Upper lobe of left lung (tissue), 6 donors: Measurements from ENCODE around the gene NT5M. TPM values are rescaled to one million over a fixed set of nuclear protein-coding genes. Genes with fewer than 3 reads are reported as not detected.

Experiments
- ATAC-seq, 2 donors: fragments of 200-7000 bp; cut with Tn5 transposase; one replicate each; pipeline ENCODE4 v1.9.1; 2022; ENCODE audit warnings: mild to moderate bottlenecking in 2 of 2, moderate library complexity in 2 of 2; ENCODE audit not compliant: low FRiP score in 2 of 2
- DNase-seq, 2 donors: peaks; one replicate each; pipeline ENCODE4 v3.0.0-alpha.2; 2019 to 2020
- H3K27ac ChIP-seq, 4 donors: fragments of 200-600 bp; sonication (generic); one replicate each; pipeline ENCODE4 v1.5.1; 2016 to 2019
- H3K27me3 ChIP-seq, 4 donors: fragments of 200-600 bp; sonication (generic); one replicate each; pipeline ENCODE4 v1.5.1; 2017 to 2019
- H3K36me3 ChIP-seq, 4 donors: fragments of 200-600 bp; sonication (generic); one replicate each; pipeline ENCODE4 v1.5.1; 2016 to 2019
- H3K4me1 ChIP-seq, 4 donors: fragments of 200-600 bp; sonication (generic); one replicate each; pipeline ENCODE4 v1.5.1; 2018 to 2019
- H3K4me3 ChIP-seq, 4 donors: fragments of 200-600 bp; sonication (generic); one replicate each; pipeline ENCODE4 v1.5.1; 2017 to 2019; ENCODE audit warnings: mild to moderate bottlenecking in 2 of 4, moderate library complexity in 1 of 4
- H3K9me3 ChIP-seq, 4 donors: fragments of 200-600 bp; sonication (generic); one replicate each; pipeline ENCODE4 v1.5.1; 2018 to 2019
- CTCF ChIP-seq, 6 experiments: fragments of 450-650 bp in 4 of 6; fragments of 200-600 bp in 2 of 6; sonication (generic) in 2 of 6; IDR thresholded peaks; one replicate each; pipeline ENCODE4 v1.5.1; 2016 to 2019; ENCODE audit warnings: antibody characterized with exemption in 6 of 6
- EP300 ChIP-seq, 4 donors: sonication (generic); formaldehyde crosslinking; IDR thresholded peaks; one replicate each; pipeline ENCODE4 v1.5.1; 2017; ENCODE audit warnings: antibody characterized with exemption in 4 of 4, control low read depth in 2 of 4
- POLR2A ChIP-seq, 4 donors: fragments of 450-650 bp; IDR thresholded peaks; one replicate each; pipeline ENCODE4 v1.5.1; 2016 to 2017; ENCODE audit warnings: antibody characterized with exemption in 4 of 4, mild to moderate bottlenecking in 2 of 4
- POLR2AphosphoS5 ChIP-seq, 2 donors: sonication (generic); formaldehyde crosslinking; IDR thresholded peaks; one replicate each; pipeline ENCODE4 v1.5.1; 2017; ENCODE audit warnings: antibody characterized with exemption in 2 of 2
- WGBS, 2 donors: methylation state at CpG; one replicate each; pipeline ENCODE4 v1.1.5; 2017 to 2018; 5-methylcytosine and 5-hydroxymethylcytosine counted together
- total RNA-seq, 6 donors: library from RNA; depleted of rRNA in 4 of 6; stranded (reverse); fragments of >200 nt in 4 of 6; gene quantifications; one replicate each; pipeline versions ENCODE4 v1.1.0 to v1.2.1, GENCODE V29; 2016 to 2021
- donor health status: DM: no; HTN: no; CAD: no; lungs with moderate emphysema.
- donor health status: DM: no; HTN: yes; CAD: no; lungs with severe emphysema.

The NT5M gene
- total RNA-seq, 6 donors from 2014 or later: 1.2 to 3.7 (median 1.8) TPM

GRCh38 chr17:17289086-17289485 lies 14.1 kb upstream of the NT5M start:
- H3K4me3 ChIP-seq: no peak overlapping the region
- ATAC-seq (no peak), DNase-seq (no peak)
- TF ChIP-seq POLR2A (IDR thresholded peaks at IDR 0.05) (no peak), EP300 (IDR thresholded peaks at IDR 0.05) (no peak), POLR2AphosphoS5 (IDR thresholded peaks at IDR 0.05) (no peak), CTCF (IDR thresholded peaks at IDR 0.05) (no peak)
- no peak overlapping the region for H3K27ac ChIP-seq
- 71 to 84% methylated on average over 4 of the region's 4 CpGs for WGBS, 2 donors
- no peaks in the 10 kb centered on the region for H3K9me3 ChIP-seq
- no peaks in the 10 kb centered on the region for H3K36me3 ChIP-seq
- no peaks in the 10 kb centered on the region for H3K4me1 ChIP-seq
- no peaks in the 10 kb centered on the region for H3K27me3 ChIP-seq

- Histone ChIP-seq H3K36me3 (no peaks in the 10 kb centered on the region), H3K27me3 (no peaks in the 10 kb centered on the region), H3K9me3 (no peaks in the 10 kb centered on the region), H3K4me3 (no peak overlapping the region), H3K27ac (no peak overlapping the region), H3K4me1 (no peaks in the 10 kb centered on the region)
- DNase-seq: no peak
- TF ChIP-seq POLR2A (IDR thresholded peaks at IDR 0.05): no peak
- TF ChIP-seq EP300 (IDR thresholded peaks at IDR 0.05): no peak
- no peak for TF ChIP-seq CTCF (IDR thresholded peaks at IDR 0.05)
- TF ChIP-seq POLR2AphosphoS5 (IDR thresholded peaks at IDR 0.05): no peak
- WGBS, 2 donors: 77 to 85% methylated on average over 7 of the region's 7 CpGs
- ATAC-seq: no peak
Observed at GRCh38 chr17:17289701-17290100, 13.5 kb upstream of the NT5M start.

DNA sequence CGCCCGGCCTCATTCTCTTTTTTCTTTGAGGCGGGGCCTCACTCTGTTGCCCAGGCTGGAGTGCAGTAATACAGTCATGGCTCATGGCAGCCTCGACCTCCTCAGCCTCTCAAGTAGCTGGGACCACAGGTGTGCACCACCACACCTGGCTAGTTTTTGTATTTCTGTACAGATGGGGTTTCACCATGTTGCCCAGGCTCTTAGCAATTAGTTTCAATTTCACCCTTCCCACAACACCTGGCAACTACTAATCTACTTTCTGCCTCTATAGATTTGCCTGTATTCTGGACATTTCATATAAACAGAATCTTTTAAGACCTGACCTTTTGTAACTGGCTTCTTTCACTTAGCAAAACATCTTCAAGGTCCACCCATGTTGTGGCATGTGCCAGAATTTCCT lies 8.0 kb upstream of the NT5M start:
- Histone ChIP-seq H3K27ac (no peak overlapping the region), H3K4me3 (no peak overlapping the region), H3K4me1 (no peaks in the 10 kb centered on the region), H3K27me3 (no peaks in the 10 kb centered on the region), H3K9me3 (no peaks in the 10 kb centered on the region), H3K36me3 (no peaks in the 10 kb centered on the region)
- 92 to 98% methylated on average over 4 of the region's 4 CpGs for WGBS, 2 donors
- DNase-seq: no peak
- TF ChIP-seq EP300 (IDR thresholded peaks at IDR 0.05) (no peak), POLR2A (IDR thresholded peaks at IDR 0.05) (no peak), POLR2AphosphoS5 (IDR thresholded peaks at IDR 0.05) (no peak), CTCF (IDR thresholded peaks at IDR 0.05) (no peak)
- ATAC-seq: no peak

GRCh38 chr17:17297217-17297616 lies 6.0 kb upstream of the NT5M start:
- H3K36me3 ChIP-seq: no peaks in the 10 kb centered on the region
- H3K9me3 ChIP-seq: no peaks in the 10 kb centered on the region
- no peak overlapping the region for H3K27ac ChIP-seq
- WGBS, 2 donors: 94 to 96% methylated on average over 3 of the region's 3 CpGs
- TF ChIP-seq POLR2A (IDR thresholded peaks at IDR 0.05): no peak
- TF ChIP-seq POLR2AphosphoS5 (IDR thresholded peaks at IDR 0.05): no peak
- TF ChIP-seq EP300 (IDR thresholded peaks at IDR 0.05): no peak
- TF ChIP-seq CTCF (IDR thresholded peaks at IDR 0.05): no peak
- no peak overlapping the region for H3K4me3 ChIP-seq
- ATAC-seq: no peak
- peaks cover 7 to 11% (median 10%) of the 10 kb centered on the region in 4 donors for H3K4me1 ChIP-seq
- H3K27me3 ChIP-seq: peaks cover 0 to 2% (median 0%) of the 10 kb centered on the region in 4 donors
- DNase-seq: no peak

- TF ChIP-seq CTCF (IDR thresholded peaks at IDR 0.05) (no peak), POLR2AphosphoS5 (IDR thresholded peaks at IDR 0.05) (no peak), POLR2A (IDR thresholded peaks at IDR 0.05) (no peak), EP300 (IDR thresholded peaks at IDR 0.05) (no peak)
- WGBS, 2 donors: 47 to 63% methylated on average over 3 of the region's 3 CpGs
- DNase-seq: no peak
Observed at GRCh38 chr17:17298108-17298507, 5.1 kb upstream of the NT5M start.

More at GRCh38 chr17:17298108-17298507, 5.1 kb upstream of the NT5M start:
- no peaks in the 10 kb centered on the region for H3K9me3 ChIP-seq
- no peaks in the 10 kb centered on the region for H3K36me3 ChIP-seq
- peaks cover 7 to 17% (median 11%) of the 10 kb centered on the region in 4 donors for H3K4me1 ChIP-seq
- no peak overlapping the region for H3K4me3 ChIP-seq
- H3K27ac ChIP-seq: no peak overlapping the region
- peaks cover 0 to 2% (median 0%) of the 10 kb centered on the region in 4 donors for H3K27me3 ChIP-seq
- no peak for ATAC-seq
